Large intestine (tissue), 3 donors: ENCODE measurements around the gene OVOL1. TPM values are rescaled to one million over a fixed set of nuclear protein-coding genes. Genes with fewer than 3 reads are reported as not detected.
A peak's percentile ranks its signal among the peaks of the same experiment; 100 is the strongest.

ENCODE experiments used
- DNase-seq, 2 donors: peaks; one replicate each; pipeline versions ENCODE4 v3.0.0 to v3.0.0-alpha.2; 2013
- H3K27ac ChIP-seq: one replicate; pipeline ENCODE4 v1.5.1; 2013; ENCODE audit warnings: low read length
- H3K27me3 ChIP-seq: 2 replicates; pipeline ENCODE4 v1.6.1; 2013; ENCODE audit warnings: low read length; ENCODE audit not compliant: control insufficient read depth, insufficient read depth
- H3K36me3 ChIP-seq: 2 replicates; pipeline ENCODE4 v1.6.1; 2013; ENCODE audit warnings: low read length; ENCODE audit not compliant: control insufficient read depth, insufficient read depth
- H3K4me1 ChIP-seq: one replicate; pipeline ENCODE4 v1.6.1; 2013; ENCODE audit warnings: low read length; ENCODE audit not compliant: control insufficient read depth, insufficient read depth
- H3K4me3 ChIP-seq: one replicate; pipeline ENCODE4 v1.5.1; 2013; ENCODE audit warnings: low read length
- H3K9me3 ChIP-seq: one replicate; pipeline ENCODE4 v1.6.1; 2013; ENCODE audit warnings: mild to moderate bottlenecking, low read depth, low read length, moderate library complexity; ENCODE audit not compliant: control insufficient read depth
- WGBS: methylation state at CpG from one replicate; pipeline ENCODE4 v1.1.5; 2013; ENCODE audit warnings: low lambda C conversion rate; ENCODE audit not compliant: insufficient coverage; 5-methylcytosine and 5-hydroxymethylcytosine counted together
- polyA plus RNA-seq: library from polyadenylated mRNA; unstranded; fragments of 120-200 nt; gene quantifications from one replicate; pipeline ENCODE4 v1.2.1, GENCODE V29; 2013

The OVOL1 gene
- polyA plus RNA-seq, 1 donor, result 32.6 TPM

DNA sequence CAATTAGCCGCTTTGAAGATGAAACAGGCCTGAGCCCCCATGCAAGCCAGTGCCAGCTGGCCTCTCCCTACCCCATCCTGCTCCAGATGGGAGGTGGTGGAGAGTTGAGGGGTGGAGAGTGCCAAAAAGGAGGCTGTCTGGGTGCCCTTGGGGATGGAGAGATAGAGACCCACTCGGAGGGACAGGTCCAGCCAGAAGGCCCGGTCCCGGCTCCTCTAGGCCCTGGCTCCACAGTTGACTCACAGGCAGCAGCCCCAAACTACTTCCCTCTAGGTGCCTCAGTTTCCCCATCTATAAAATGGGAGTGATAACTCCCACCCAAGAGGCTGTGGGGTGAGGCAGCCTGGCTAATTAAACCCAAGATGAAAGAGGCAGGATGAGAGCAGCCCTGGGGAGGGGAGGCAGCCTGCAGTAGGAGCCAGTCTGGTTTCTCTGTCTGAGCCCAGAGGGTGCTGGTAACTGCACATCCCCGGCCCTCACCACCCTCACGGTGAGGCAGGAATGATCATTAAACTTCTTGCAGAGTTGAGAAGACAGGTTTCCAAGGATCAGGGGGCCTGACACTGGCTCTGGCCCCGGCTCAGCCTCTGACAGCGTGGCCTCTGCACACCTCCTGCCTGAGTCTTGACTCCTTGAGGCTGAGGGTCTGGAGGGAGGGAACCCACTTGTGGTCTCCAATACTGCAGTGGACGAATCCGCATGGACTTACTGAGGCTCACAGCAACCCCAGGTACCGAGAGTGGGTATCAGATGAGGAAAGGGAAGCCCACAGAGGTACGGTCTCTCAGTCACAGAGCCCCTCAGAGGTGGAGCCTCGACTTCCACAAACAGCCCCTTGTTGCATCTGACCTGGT, 4.7 kb upstream of the OVOL1 start:
- no peak for DNase-seq
- peaks cover 34% of the 10 kb centered on the region for H3K4me1 ChIP-seq
- peaks cover 22% of the 10 kb centered on the region for H3K9me3 ChIP-seq
- no peak overlapping the region for H3K4me3 ChIP-seq
- peaks cover 16% of the 10 kb centered on the region for H3K27me3 ChIP-seq
- H3K27ac ChIP-seq, result no peak overlapping the region
- no CpG with 5 or more reads among the region's 13 CpGs for WGBS
- peaks cover 24% of the 10 kb centered on the region for H3K36me3 ChIP-seq

DNA sequence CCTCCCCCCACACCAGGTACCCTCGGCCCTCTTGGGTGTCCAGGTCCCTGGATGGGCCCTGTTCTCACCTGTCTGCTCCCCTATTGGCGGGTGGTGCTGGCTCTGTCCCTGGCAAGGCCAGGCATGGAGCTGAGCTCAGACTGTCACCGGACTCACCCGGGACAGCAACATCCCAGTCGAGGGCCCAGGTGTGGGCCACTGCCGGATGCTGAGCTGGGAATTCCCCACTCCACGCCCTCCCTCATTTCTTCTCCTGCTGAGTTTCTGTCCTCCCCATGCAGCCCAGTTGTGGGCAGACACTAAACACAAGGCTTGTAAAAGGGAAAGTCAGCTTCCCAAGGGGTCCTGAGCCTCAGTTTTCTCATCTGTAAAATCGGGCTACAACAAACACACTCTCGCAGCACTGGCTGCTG, 4.0 kb upstream of the OVOL1 start:
- peaks cover 23% of the 10 kb centered on the region for H3K9me3 ChIP-seq
- H3K4me1 ChIP-seq, result peaks cover 34% of the 10 kb centered on the region
- peaks cover 18% of the 10 kb centered on the region for H3K36me3 ChIP-seq
- H3K27ac ChIP-seq, result no peak overlapping the region
- no CpG with 5 or more reads among the region's 9 CpGs for WGBS
- no peak for DNase-seq
- peaks cover 20% of the 10 kb centered on the region for H3K27me3 ChIP-seq
- H3K4me3 ChIP-seq, result no peak overlapping the region

DNA sequence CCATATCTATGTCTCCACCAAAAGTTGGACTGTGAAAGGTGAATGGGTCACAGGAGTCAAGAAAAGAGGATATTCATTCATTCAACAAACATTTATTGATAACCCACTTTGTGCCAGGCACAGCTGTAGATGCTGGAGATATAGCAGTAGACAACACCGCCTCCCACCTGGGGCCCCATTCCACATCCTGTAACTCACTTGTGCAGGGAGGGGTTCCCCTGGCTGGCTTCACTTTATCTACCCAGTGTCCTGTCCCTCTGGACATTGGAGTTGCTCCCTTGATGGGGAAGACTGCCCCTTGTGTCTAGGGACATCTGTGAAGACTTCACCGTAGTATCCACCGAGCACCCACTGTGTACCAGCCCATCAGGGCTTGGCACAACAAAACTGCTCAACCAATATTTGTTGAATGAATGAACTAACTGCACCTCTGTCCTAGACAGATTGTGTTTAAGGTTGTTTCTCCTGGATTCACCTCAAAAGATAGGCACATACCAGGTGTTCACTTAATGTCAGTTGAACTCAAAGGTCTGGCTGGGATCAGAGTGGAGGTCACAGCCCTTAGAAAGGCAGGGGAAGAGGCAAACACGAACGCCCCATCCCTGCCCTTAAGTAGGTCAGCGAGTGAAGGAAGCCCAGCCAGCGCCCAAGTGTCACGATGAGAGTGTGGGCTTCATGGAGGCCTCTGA, 1.4 kb upstream of the OVOL1 start:
- no peak overlapping the region for H3K4me3 ChIP-seq
- H3K36me3 ChIP-seq, result no peaks in the 10 kb centered on the region
- peaks cover 33% of the 10 kb centered on the region for H3K27me3 ChIP-seq
- no peak overlapping the region for H3K27ac ChIP-seq
- H3K9me3 ChIP-seq, result peaks cover 14% of the 10 kb centered on the region
- H3K4me1 ChIP-seq, result peaks cover 34% of the 10 kb centered on the region
- WGBS, result no CpG with 5 or more reads among the region's 8 CpGs
- DNase-seq, result no peak

DNA sequence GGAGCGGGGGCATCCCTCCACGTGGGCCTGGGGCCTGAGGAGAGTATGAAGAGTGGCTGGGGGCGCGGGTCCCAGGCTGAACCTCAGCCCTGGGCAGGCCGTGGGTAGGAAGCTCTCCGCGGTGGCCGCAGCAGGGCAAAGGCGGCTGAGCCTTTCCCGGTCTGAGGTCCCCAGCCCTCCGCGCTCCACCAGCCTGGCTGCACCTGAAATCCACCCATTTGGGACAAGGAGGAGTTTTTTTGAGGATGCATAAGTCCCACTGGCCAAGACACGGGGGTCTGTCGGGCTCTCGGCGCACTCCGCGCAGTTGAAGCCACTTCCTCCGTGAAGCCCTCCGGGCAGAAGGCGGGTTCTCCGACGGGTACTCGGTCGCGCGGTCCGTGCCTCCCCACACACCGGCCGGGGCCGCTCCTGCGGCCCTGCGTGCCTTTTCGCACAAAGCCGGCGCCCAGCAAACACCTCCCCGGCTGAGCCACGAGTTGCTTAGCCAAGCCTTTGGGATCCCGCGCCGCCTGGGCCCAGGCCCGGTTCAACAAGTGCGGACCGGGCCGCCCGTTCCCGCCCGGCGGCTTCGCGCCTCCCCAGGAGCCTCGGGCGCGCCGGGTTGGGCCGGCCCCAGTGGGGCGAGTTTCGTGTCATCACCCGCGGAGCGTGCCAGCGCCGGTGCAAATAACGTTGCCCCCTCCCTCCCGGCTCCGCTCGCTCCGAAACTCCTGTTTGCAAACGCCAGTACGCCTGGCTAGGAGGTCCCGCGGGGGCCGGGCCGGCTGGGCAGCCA, 666 bp upstream of the OVOL1 start:
- Histone ChIP-seq H3K9me3 (peaks cover 14% of the 10 kb centered on the region), H3K4me1 (peaks cover 42% of the 10 kb centered on the region), H3K27me3 (peaks cover 33% of the 10 kb centered on the region), H3K4me3 (peak overlapping the region; percentile 16), H3K27ac (no peak overlapping the region), H3K36me3 (no peaks in the 10 kb centered on the region)
- DNase-seq, result no peak
- no CpG with 5 or more reads among the region's 74 CpGs for WGBS

DNA sequence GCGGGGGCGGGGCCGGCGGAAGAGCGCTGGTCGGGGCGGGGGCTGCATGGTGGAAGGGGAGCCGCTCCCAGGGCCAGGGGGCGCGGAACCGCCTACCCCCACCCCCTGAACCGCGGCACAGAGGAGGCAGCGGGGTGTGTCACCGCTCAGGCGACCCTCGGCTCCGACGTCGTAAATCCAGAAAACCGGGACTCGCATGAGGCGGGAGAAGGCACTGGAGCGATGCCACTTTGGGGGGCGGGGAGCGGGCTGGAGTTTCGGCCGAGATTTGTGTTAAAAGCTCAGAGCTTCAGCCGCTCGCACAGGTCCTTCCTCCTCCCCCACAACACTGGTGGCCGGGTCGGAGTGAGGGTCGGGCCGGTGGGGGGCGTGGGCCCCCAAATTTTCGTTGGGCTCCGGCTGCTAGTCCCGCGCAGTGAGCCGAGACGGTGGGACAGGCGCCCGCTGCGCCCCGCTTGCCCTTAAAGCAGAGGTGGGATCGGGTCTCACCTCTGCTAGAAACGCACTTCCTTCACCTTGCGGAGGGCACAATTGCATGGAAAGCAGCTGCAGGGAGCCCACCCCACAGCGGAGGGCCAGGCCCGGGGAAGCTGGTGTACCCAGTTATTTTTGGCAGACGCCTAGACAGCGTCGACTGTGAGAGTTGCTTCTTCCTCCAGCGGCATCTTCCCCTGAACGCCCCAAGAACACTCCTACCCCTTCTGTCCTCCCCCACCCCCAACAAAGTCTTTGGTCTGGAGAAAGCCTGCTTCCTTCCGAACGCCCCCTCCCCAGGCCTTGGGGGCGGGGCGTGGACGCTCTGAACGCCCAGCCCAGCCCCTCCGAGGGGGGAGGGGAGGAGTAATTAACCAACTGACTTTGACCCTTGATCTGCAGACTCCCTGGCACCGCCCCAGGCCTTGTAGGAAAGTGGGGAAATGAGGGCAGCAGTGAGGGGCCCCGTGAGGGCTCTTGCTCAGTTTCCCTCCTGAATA, 1.1 kb downstream of the OVOL1 start:
- peaks cover 5% of the 10 kb centered on the region for H3K36me3 ChIP-seq
- H3K9me3 ChIP-seq, result peaks cover 10% of the 10 kb centered on the region
- peak; percentile 91 to 96 for DNase-seq
- no CpG with 5 or more reads among the region's 64 CpGs for WGBS
- peak overlapping the region; percentile 99 for H3K27ac ChIP-seq
- H3K4me3 ChIP-seq, result peak overlapping the region; percentile 97
- H3K4me1 ChIP-seq, result peaks cover 49% of the 10 kb centered on the region
- H3K27me3 ChIP-seq, result peaks cover 31% of the 10 kb centered on the region

DNA sequence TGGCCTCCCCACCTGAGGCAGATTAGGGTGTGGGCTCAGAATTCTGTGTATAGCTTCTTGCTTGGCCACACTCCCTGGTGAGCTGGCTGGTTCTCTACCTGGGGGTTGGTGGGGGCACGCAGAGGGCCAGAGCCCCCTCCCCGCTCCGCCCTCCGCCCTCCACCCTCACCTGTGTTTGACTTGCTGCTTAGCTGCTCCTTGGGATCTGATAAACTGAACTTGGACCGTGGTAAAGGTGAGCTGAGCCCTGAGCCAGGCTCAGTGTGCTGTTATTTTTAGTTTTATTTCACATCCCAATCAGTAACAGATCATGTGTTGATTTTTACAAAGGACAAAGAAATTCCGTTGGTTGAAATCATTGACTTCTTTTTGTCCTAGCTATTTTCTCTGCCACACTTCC, 2.0 kb downstream of the OVOL1 start:
- Histone ChIP-seq H3K4me3 (peak overlapping the region; percentile 97), H3K36me3 (peaks cover 6% of the 10 kb centered on the region), H3K4me1 (peaks cover 57% of the 10 kb centered on the region), H3K9me3 (peaks cover 10% of the 10 kb centered on the region), H3K27ac (peak overlapping the region; percentile 99), H3K27me3 (peaks cover 31% of the 10 kb centered on the region)
- DNase-seq, result peak in 1 of 2 donors; percentile 55
- no CpG with 5 or more reads among the region's 6 CpGs for WGBS

DNA sequence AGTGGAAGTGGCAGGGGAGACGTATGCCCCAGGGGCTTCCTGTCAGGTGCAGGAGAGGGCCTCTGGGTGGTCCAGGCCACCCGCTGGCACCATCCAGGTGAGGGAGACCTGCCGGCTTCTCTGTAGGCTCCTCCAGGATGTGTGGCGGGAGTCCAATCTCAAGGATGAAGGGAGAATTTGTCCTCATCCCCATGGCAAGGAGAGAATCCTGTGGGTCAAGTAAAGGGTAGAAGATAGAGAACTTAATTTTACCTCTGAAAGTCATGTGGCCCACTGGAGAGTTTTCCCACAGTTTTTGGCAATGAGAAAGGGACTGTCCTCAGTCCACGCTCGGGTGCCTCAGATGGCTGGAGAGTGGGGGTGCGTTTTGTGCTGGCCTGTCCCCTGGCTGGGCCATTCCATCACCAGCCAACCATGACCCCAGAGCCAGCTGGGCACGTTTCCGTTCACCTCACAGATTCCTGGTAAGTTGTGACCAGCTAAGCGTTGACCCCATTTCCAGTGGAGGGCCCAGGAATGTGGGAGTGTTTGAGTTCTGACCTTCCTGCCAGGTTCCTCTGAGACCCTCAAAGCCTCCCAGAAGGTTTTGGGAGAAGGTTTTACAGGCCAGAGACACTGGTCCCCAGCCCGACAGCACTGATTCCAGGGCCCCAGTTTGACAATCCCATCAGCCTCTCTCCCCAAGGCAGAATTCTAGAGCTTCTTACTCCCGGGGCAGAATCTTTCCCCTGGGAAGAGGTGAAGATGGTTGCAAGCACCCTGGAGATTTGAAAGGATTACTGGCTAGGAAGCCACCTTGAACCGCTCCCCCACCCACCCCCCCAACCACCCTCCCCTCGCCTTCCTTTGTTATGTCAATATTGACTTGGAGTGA, 2.6 kb downstream of the OVOL1 start:
- peaks cover 10% of the 10 kb centered on the region for H3K9me3 ChIP-seq
- DNase-seq, result no peak
- H3K4me3 ChIP-seq, result peak overlapping the region; percentile 97

DNA sequence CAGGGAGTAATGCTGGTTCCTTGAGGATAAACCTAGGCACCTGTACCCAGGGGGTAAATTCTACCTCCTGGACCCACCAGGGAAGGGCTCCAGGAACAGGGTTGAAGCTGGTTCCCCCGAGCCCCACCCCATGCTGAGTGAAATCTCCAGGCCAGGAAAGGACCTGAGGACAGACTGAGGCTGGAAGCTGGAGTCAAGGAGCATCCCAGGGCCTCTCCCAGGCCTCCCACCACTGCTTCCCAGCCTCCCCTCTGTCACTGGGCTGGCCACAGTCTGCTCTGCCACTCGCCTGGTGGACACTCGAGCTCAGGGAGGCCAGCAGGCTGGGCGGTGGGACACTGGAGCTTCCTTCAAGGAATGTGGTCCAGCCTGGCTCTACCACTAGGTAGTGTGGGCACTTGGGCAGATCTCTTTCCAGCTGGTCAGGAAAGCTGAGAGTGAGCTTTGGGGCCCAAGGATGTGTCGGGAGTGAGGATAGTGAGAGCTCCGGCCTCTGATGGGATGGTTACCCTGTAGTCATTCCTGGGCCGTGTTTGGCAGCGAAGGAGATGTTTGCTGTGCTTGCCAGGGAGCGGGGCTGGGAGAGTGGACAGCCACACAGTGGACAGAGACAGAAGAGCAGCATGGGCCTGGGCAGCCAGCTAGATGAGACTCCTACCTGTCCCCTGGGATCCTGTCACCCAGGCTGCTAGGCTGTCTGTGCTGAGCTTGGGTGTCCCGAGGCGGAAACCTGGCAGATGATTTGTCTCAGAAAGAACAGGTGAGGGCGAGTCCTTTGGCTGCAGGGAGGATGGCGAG, 3.4 kb downstream of the OVOL1 start:
- H3K27ac ChIP-seq, result peak overlapping the region; percentile 99
- peak in 1 of 2 donors; percentile 64 for DNase-seq
- H3K4me1 ChIP-seq, result peaks cover 69% of the 10 kb centered on the region

More for the DNA sequence above, 2.6 kb downstream of the OVOL1 start:
- Histone ChIP-seq H3K27me3 (peaks cover 31% of the 10 kb centered on the region), H3K36me3 (peaks cover 12% of the 10 kb centered on the region), H3K4me1 (peaks cover 64% of the 10 kb centered on the region), H3K27ac (peak overlapping the region; percentile 99)
- WGBS, result no CpG with 5 or more reads among the region's 14 CpGs

More for the DNA sequence above, 3.4 kb downstream of the OVOL1 start:
- Histone ChIP-seq H3K4me3 (no peak overlapping the region), H3K27me3 (peaks cover 31% of the 10 kb centered on the region), H3K9me3 (peaks cover 10% of the 10 kb centered on the region), H3K36me3 (peaks cover 21% of the 10 kb centered on the region)
- whole genome bisulfite sequencing, result no CpG with 5 or more reads among the region's 13 CpGs
